GM12872 (cell line): ENCODE results near the gene AKR1B1.

Source experiments
- TF ChIP-seq, protein P1 (sequence below): IDR thresholded peaks from 3 replicates; pipeline ENCODE4 v1.5.1; 2011; ENCODE audit warnings: low read depth, mild to moderate bottlenecking, low read length, moderate library complexity; ENCODE audit not compliant: insufficient read depth

AKR1B1 gene

DNA sequence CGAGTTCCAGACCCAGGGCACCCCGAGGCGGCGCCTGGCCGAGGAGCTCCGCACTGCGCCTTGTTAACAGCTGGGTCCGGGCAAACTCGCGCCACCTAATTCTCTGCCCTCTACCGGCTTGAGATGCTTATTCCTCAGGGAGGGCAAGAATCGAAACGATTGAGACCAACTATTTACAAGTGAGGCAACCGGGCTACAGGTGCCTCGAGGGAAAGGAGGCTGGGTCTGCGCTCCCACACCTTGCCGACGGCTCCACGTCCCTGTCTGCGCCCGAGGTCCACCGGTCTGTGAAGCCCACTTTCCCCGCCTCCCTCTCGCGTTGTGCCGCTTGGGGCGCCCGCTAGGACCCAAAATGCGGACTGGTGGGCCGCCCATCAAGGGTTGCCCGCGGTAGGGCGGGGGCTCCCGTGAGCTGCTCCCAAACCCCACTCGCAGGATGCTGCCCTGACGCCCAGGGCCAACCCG is 527 bp downstream of the AKR1B1 start:
- TF ChIP-seq, protein P1, sequence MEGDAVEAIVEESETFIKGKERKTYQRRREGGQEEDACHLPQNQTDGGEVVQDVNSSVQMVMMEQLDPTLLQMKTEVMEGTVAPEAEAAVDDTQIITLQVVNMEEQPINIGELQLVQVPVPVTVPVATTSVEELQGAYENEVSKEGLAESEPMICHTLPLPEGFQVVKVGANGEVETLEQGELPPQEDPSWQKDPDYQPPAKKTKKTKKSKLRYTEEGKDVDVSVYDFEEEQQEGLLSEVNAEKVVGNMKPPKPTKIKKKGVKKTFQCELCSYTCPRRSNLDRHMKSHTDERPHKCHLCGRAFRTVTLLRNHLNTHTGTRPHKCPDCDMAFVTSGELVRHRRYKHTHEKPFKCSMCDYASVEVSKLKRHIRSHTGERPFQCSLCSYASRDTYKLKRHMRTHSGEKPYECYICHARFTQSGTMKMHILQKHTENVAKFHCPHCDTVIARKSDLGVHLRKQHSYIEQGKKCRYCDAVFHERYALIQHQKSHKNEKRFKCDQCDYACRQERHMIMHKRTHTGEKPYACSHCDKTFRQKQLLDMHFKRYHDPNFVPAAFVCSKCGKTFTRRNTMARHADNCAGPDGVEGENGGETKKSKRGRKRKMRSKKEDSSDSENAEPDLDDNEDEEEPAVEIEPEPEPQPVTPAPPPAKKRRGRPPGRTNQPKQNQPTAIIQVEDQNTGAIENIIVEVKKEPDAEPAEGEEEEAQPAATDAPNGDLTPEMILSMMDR, result peak; percentile 47

DNA sequence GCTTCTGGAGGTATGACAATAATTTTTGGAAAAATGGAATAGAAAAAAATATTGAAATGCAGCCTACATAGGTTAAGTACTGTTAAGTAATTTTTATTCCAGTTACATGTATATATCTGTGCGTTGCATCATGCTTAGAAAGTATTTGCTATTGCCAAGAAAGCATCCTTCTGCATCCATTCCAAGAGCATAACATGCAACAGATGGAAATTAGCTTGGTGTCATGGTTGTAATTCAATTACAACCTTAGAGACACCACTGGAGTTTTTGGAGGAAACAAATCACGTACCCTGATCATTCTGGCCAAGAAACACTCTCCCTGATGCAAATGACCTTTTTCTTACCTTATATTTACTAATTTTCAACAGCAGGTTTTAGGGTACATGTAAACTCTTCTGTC is 1.7 kb downstream of the AKR1B1 start:
- TF ChIP-seq, protein P1, result no peak

DNA sequence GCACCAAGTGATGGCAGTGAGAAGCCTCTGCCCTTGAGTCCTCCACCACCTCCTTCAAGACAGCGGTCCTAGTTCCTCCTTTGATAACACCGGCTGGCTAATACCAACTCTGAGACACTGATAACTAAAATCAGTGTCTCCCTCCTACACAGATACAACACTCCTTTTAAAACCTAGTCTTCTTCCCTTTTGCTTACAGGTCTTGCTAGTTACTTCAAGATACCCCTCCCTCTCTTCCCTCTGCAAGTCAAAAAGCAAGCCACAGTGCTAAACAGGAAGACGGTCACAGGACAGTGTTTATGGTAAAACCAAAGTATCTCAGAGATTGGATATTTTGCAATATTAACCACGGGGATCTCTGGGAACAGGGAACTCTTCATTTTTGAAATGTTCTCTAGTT is 4.6 kb downstream of the AKR1B1 start:
- TF ChIP-seq, protein P1, result no peak

DNA sequence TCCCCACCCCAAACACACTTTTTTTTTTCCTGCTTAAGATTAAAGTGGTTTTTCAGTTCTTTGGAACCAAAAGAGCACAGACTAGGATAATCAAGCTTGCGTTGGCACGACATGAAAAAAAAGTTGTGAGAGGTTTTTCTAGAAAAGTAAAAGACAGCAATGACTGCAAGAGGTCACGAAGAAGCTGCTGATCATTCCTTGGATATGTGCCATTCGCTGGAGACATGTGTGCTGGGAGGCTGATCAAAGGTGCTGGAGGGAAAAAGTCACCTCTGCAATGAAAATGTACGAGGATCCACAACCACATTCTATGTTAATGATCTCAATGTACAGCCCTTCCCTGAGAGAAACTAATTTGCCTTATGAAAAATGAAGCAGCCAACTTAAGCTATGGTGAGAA is 5.4 kb downstream of the AKR1B1 start:
- TF ChIP-seq, protein P1, result no peak

DNA sequence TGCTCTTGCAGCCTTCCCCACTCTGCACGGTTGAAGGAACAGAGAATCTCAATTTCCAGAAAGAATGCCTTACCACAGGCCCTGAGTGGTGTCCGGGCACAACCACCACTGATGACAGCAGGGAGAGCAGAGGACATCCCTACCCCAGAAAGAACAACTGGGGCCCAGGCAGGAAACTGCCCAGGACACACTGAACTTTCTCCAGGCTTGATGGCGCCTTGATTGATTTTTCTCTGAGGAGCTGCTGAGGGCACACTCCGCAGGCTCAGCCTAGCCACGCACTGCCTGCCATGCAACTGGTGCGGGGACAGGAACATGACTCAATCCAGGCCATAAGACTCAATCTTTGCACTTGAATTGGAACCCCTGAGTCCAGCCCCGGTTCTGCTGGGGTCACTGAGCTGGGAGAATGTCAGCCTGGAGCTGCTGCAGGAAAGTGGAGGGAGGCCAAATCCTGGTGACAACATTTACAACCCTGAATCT is 5.9 kb downstream of the AKR1B1 start:
- TF ChIP-seq, protein P1, result no peak

DNA sequence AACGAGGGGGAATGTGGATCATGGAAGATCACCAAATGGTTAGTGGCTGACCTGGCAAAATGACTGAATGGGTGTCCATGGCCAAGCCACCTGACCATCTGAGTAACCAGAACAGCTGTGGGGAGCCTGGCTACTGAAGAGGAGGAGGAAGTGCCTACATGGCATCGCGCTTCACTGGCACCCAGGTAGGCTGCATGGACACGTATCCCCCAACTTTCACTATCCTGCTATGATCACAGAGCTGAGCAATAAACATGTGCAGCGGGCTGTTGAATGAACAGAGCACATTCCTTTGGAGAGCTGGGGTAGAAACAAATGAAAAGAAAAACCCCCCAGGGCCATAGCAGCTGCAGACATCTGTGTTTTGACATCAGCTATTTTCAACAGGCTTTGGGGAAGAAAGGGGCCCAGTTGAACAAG is 6.5 kb downstream of the AKR1B1 start:
- TF ChIP-seq, protein P1, result no peak

DNA sequence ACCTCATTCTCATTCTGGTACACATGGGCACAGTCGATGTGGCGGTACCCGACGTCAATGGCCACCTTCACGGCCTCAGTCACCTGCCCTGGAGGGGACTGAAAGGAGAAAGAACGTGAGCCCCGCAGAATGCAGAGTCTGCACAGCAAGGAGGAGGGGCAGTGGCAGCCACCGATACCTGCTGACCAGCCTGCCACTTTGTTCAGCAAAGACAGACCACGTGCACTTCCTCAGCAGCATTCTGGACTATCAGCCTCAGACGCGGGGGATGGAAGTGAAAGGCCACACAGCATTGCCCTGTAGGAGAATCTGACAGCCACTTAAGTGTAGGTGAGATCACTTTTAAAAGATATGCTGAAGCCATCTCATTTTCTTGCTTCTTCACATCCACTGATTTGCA is 7.2 kb downstream of the AKR1B1 start:
- TF ChIP-seq, protein P1, result no peak
